ENCODE measurements around the gene RASA2. TPM values are rescaled to one million over a fixed set of nuclear protein-coding genes. Genes with fewer than 3 reads are reported as not detected.

RASA2 gene
- total RNA-seq, 1 donor from 2014 or later: 16.5 TPM

DNA sequence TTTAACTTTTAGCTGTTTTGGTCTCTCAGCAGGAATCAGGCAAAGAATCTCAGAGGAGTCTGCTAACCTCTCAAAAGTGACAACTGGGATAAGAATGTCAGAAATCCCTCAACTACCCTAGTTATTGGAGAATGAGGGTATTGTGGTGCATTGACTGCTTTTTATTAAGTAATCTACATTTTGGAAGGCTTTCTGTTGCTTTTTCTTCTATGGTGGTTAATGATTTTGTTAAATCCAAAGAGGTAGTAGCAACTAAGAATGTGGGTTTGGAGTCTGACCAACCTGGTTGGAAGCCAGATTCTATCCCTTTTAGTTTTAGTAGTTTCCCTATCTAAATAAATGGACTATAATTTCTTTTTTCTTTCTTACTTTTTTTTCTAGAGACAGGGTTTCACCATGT, 156.6 kb downstream of the RASA2 start:
- DNase-seq (ENCODE audit: low read depth, low spot score): no peak

DNA sequence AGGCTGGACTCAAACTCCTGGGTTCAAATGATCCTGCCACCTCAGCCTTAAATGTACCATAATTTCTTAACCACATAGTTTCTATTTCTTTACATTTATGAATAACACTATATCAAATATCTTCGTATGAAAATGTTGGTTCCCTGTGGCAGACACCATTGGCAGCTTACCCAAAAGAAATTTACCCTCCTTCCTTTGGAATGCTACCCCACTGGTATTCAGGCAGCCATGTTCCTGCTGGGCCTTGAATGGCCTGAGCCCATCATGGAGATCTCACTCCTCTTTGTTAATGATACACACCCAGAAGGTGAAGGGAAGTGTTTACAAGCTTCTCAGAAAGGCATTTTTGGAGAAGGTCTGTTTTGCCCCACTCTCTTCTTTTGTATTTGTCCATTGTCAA, 157.0 kb downstream of the RASA2 start:
- no peak for DNase-seq (ENCODE audit: low read depth, low spot score)

- DNase-seq (ENCODE audit: low read depth, low spot score): no peak
These were observed 158.1 kb downstream of the RASA2 start for GRCh38 chr3:141644931-141645330.

- DNase-seq (ENCODE audit: low read depth, low spot score): peak; percentile 43
These were observed 160.1 kb downstream of the RASA2 start for GRCh38 chr3:141646760-141647561.

GRCh38 chr3:141647562-141647915, 160.7 kb downstream of the RASA2 start:
- DNase-seq (ENCODE audit: low read depth, low spot score): no peak

GRCh38 chr3:141648055-141648910, 161.5 kb downstream of the RASA2 start:
- no peak for DNase-seq (ENCODE audit: low read depth, low spot score)

DNA sequence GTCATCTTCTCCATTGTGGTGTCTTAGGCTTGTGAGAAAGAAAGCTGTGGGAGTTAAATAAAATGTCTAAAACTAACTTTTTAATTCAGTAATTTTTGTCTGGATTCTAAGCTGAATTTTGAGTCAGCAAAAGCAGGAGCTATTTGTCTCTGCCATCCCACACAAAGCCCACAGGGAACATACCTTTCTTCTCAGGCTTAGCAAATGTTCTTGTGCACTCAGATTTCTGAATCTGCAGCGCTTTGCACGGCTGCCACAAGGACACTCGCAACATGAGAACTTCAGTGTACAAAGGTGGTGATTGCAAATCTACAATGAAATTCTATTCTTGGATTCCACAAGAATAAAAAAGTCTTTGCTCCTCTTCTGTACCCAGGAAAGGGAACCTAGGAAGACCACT, 163.0 kb downstream of the RASA2 start:
- no peak for DNase-seq (ENCODE audit: low read depth, low spot score)

- no peak for DNase-seq (ENCODE audit: low read depth, low spot score)
These were observed 164.0 kb downstream of the RASA2 start for GRCh38 chr3:141650783-141651182.

DNA sequence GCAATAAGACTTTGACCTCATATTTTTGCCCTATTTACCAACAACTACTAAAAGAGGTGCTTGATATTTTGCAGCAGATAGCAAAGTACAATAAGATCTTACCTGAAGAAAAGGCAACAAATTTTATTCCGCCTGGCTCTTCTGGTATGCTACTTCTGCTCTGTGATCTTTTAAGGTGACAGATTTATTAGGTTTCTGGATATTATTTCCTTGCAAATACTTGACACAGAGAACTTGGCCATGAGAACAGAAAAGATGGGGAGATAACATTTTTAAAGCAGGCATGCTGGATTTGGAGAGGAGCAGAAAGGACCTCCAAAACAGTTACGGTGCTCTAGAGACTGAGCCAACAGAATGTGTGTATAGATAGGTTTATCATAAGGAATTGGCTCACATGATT, 164.6 kb downstream of the RASA2 start:
- no peak for DNase-seq (ENCODE audit: low read depth, low spot score)

GRCh38 chr3:141652349-141652748, 165.5 kb downstream of the RASA2 start:
- DNase-seq (ENCODE audit: low read depth, low spot score): no peak

DNA sequence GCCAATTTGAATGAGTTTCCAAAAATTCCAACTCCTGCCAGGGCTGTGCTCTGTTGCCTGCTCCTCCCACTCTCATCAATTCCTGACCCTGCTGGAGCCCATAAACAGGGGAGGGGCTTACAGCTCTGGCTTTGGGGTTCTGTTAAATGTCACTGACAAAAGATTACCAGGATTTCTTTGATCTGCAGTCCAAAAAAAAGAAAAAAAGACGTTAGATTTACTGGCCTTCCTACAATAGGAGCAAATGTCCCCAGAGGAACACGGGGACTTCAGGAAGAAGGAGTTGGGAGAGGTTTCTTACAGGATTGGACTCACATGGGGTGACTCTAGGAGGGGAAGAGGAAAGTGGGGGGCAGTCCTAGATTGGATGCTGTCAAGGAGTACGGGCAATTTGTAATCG, 167.0 kb downstream of the RASA2 start:
- no peak for DNase-seq (ENCODE audit: low read depth, low spot score)

GRCh38 chr3:141655801-141656200, 169.0 kb downstream of the RASA2 start:
- DNase-seq (ENCODE audit: low read depth, low spot score): no peak

DNA sequence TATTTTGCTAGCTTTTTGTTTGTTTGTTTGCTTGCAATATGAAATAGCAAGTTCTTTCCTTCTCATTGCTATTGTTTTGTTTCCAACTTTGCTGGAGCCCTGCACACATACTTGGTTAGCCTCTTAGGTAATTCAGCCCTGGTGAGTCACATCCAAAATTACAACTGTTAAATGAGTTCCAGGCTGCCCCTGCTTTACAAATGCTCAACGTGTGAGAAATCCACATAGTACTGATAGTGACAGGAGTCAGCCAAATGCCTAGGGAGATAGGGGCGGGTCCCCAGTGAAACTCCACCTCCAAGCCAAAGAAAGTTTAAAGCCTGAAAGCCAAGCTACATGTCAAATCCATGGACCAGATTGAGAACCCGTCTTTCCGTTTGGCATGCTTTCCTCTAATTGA, 169.9 kb downstream of the RASA2 start:
- no peak for DNase-seq (ENCODE audit: low read depth, low spot score)

GRCh38 chr3:141657516-141657915, 170.7 kb downstream of the RASA2 start:
- DNase-seq (ENCODE audit: low read depth, low spot score): no peak

GRCh38 chr3:141659821-141660613, 173.2 kb downstream of the RASA2 start:
- no peak for DNase-seq (ENCODE audit: low read depth, low spot score)

GRCh38 chr3:141660614-141660947, 173.8 kb downstream of the RASA2 start:
- DNase-seq (ENCODE audit: low read depth, low spot score): no peak

DNA sequence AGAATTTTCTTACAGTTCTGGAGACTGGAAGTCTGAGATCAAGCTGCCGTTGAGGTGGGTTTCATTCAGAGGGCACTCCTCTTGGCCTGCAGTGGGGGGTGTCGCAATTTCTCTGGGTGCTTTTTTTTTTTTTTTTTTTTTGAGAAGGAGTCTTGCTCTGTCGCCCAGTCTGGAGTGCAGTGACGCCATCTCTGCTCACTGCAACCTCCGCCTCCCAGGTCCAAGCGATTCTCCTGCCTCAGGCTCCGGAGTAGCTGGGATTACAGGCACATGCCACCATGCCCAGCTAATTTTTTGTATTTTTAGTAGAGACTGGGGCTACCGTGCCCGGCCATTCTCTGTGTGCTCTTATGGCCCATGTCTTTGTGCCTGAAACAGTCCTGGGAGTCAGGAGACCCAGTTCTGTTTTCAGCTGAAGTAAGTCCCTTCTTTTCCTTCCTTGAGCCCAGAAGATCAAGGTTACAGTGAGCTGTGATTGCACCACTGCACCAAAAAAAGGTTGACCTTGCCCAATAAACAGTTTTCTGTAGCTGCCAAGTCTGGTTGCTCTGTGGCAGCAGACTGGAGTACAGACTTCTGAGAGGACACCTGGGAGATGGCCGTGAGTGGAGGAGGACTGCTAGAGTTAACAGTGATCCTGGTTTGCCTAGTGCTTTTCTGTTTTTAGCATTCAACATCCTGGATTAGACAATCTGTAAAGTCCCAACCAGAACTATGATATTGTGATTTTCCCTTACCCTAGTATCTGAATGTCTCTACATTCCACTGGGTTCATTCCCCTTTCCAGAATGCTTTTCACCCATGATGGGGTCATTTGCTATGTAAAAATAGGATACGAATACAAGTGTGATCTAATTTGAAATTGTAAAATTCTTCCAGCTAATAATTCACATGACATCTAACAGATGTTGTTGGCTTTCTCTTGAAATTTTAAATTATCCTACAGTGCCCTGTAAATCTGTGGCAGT, 174.7 kb downstream of the RASA2 start:
- DNase-seq (ENCODE audit: low read depth, low spot score): no peak

DNA sequence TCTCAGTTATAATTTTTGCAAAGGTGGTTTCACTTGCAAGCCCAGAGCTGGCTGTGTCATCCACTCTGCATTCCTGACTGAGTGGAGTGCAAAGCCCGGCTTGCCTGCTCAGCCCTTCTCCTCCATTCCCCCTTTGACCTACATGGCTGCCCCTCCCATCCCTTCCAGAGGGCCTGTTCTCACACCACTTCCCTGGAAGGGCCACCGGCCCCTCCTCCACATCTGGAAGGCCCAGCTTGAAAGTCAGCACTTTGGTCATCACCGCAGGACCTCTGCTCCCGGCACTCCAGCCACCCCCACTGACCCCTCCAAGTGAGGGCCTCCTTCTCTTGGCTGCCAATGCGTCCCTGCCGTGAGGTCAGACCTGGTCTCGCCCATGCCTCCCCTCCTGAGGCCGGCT, 177.2 kb downstream of the RASA2 start:
- DNase-seq (ENCODE audit: low read depth, low spot score): no peak
